Stimulated activated effector memory CD8-positive, alpha-beta T cell treated with anti-CD3 and anti-CD28 coated beads, Interleukin-12 subunit alpha, Interleukin-12 subunit beta, amount 100 ng/mL, for 72 hours (primary cell): ENCODE measurements around the gene CHN1.

ENCODE experiments used
- ATAC-seq: fragments of 150-1000 bp; cut with Tn5 transposase; 2 replicates; pipeline ENCODE4 v1.10.0; 2021
- DNase-seq, 2 donors: peaks; one replicate each; pipeline ENCODE4 v3.0.0; 2021 to 2022; ENCODE audit warnings: low spot score in 2 of 2
- H3K27ac Mint-ChIP-seq: one replicate; pipeline ENCODE4 v1.8.0; 2022; ENCODE audit warnings: mild to moderate bottlenecking, mixed read lengths
- H3K36me3 Mint-ChIP-seq: one replicate; pipeline ENCODE4 v1.8.0; 2022; ENCODE audit warnings: mild to moderate bottlenecking, mixed read lengths
- H3K4me1 Mint-ChIP-seq: one replicate; pipeline ENCODE4 v1.8.0; 2022; ENCODE audit warnings: mixed read lengths
- H3K4me3 Mint-ChIP-seq: one replicate; pipeline ENCODE4 v1.8.0; 2022; ENCODE audit warnings: mild to moderate bottlenecking, mixed read lengths
- H3K9me3 Mint-ChIP-seq: one replicate; pipeline ENCODE4 v1.8.0; 2022; ENCODE audit warnings: mixed read lengths

CHN1 gene

GRCh38 chr2:174827371-174828369, 177.5 kb downstream of the CHN1 start:
- Mint-ChIP-seq H3K27ac (no peak overlapping the region), H3K9me3 (no peaks in the 10 kb centered on the region), H3K4me3 (no peak overlapping the region), H3K4me1 (peaks cover 6% of the 10 kb centered on the region), H3K36me3 (no peaks in the 10 kb centered on the region)
- DNase-seq (no peak), ATAC-seq (no peak)

- H3K36me3 Mint-ChIP-seq = no peaks in the 10 kb centered on the region
- DNase-seq (no peak), ATAC-seq (no peak)
- peaks cover 6% of the 10 kb centered on the region for H3K4me1 Mint-ChIP-seq
- no peak overlapping the region for H3K4me3 Mint-ChIP-seq
- no peak overlapping the region for H3K27ac Mint-ChIP-seq
- no peaks in the 10 kb centered on the region for H3K9me3 Mint-ChIP-seq
Observed at GRCh38 chr2:174826051-174826450, 179.1 kb downstream of the CHN1 start.

- no peak for ATAC-seq
- no peak for DNase-seq
- H3K4me3 Mint-ChIP-seq = no peak overlapping the region
- H3K9me3 Mint-ChIP-seq = no peaks in the 10 kb centered on the region
- H3K36me3 Mint-ChIP-seq = no peaks in the 10 kb centered on the region
- H3K4me1 Mint-ChIP-seq = no peaks in the 10 kb centered on the region
- H3K27ac Mint-ChIP-seq = no peak overlapping the region
Observed at GRCh38 chr2:174824068-174824467, 181.1 kb downstream of the CHN1 start.

- H3K9me3 Mint-ChIP-seq = no peaks in the 10 kb centered on the region
- no peak for DNase-seq
- no peak for ATAC-seq
- H3K36me3 Mint-ChIP-seq = no peaks in the 10 kb centered on the region
- H3K4me1 Mint-ChIP-seq = no peaks in the 10 kb centered on the region
- H3K4me3 Mint-ChIP-seq = no peak overlapping the region
- no peak overlapping the region for H3K27ac Mint-ChIP-seq
Observed at GRCh38 chr2:174821628-174822027, 183.6 kb downstream of the CHN1 start.

- ATAC-seq (no peak), DNase-seq (no peak)
- Mint-ChIP-seq H3K9me3 (no peaks in the 10 kb centered on the region), H3K4me3 (no peak overlapping the region), H3K4me1 (no peaks in the 10 kb centered on the region), H3K36me3 (no peaks in the 10 kb centered on the region), H3K27ac (no peak overlapping the region)
Observed at GRCh38 chr2:174820361-174820760, 184.8 kb downstream of the CHN1 start.

- H3K27ac Mint-ChIP-seq = no peak overlapping the region
- ATAC-seq = no peak
Observed at GRCh38 chr2:174815526-174815925, 189.7 kb downstream of the CHN1 start.

GRCh38 chr2:174812037-174812436, 193.1 kb downstream of the CHN1 start:
- ATAC-seq (no peak), DNase-seq (no peak)
- Mint-ChIP-seq H3K4me1 (no peaks in the 10 kb centered on the region), H3K4me3 (no peak overlapping the region), H3K9me3 (no peaks in the 10 kb centered on the region), H3K27ac (no peak overlapping the region), H3K36me3 (no peaks in the 10 kb centered on the region)

More at GRCh38 chr2:174815526-174815925, 189.7 kb downstream of the CHN1 start:
- H3K9me3 Mint-ChIP-seq = no peaks in the 10 kb centered on the region
- no peak overlapping the region for H3K4me3 Mint-ChIP-seq
- DNase-seq = no peak
- H3K4me1 Mint-ChIP-seq = no peaks in the 10 kb centered on the region
- H3K36me3 Mint-ChIP-seq = no peaks in the 10 kb centered on the region

- no peak for DNase-seq
- Mint-ChIP-seq H3K9me3 (no peaks in the 10 kb centered on the region), H3K4me1 (no peaks in the 10 kb centered on the region), H3K4me3 (no peak overlapping the region), H3K27ac (no peak overlapping the region), H3K36me3 (no peaks in the 10 kb centered on the region)
- ATAC-seq = no peak
Observed at GRCh38 chr2:174807931-174808330, 197.2 kb downstream of the CHN1 start.

- Mint-ChIP-seq H3K4me3 (no peak overlapping the region), H3K36me3 (no peaks in the 10 kb centered on the region), H3K9me3 (no peaks in the 10 kb centered on the region), H3K4me1 (no peaks in the 10 kb centered on the region), H3K27ac (no peak overlapping the region)
- no peak for DNase-seq
- ATAC-seq = no peak
Observed at GRCh38 chr2:174805803-174806202, 199.4 kb downstream of the CHN1 start.

GRCh38 chr2:174802459-174802858, 202.7 kb downstream of the CHN1 start:
- Mint-ChIP-seq H3K27ac (no peak overlapping the region), H3K9me3 (no peaks in the 10 kb centered on the region), H3K4me3 (no peak overlapping the region), H3K36me3 (no peaks in the 10 kb centered on the region), H3K4me1 (no peaks in the 10 kb centered on the region)
- no peak for ATAC-seq
- DNase-seq = no peak

- DNase-seq (no peak), ATAC-seq (no peak)
- no peak overlapping the region for H3K27ac Mint-ChIP-seq
- no peaks in the 10 kb centered on the region for H3K36me3 Mint-ChIP-seq
- H3K4me3 Mint-ChIP-seq = no peak overlapping the region
- H3K9me3 Mint-ChIP-seq = no peaks in the 10 kb centered on the region
- peaks cover 5% of the 10 kb centered on the region for H3K4me1 Mint-ChIP-seq
Observed at GRCh38 chr2:174800436-174801205, 204.6 kb downstream of the CHN1 start.

GRCh38 chr2:174798801-174799200, 206.4 kb downstream of the CHN1 start:
- DNase-seq = no peak
- no peak for ATAC-seq

GRCh38 chr2:174797781-174798276, 207.4 kb downstream of the CHN1 start:
- Mint-ChIP-seq H3K4me1 (peaks cover 14% of the 10 kb centered on the region), H3K9me3 (no peaks in the 10 kb centered on the region), H3K4me3 (no peak overlapping the region), H3K27ac (no peak overlapping the region), H3K36me3 (no peaks in the 10 kb centered on the region)
- DNase-seq (no peak), ATAC-seq (no peak)

More at GRCh38 chr2:174798801-174799200, 206.4 kb downstream of the CHN1 start:
- H3K9me3 Mint-ChIP-seq = no peaks in the 10 kb centered on the region
- H3K27ac Mint-ChIP-seq = no peak overlapping the region
- no peaks in the 10 kb centered on the region for H3K36me3 Mint-ChIP-seq
- no peak overlapping the region for H3K4me3 Mint-ChIP-seq
- peaks cover 14% of the 10 kb centered on the region for H3K4me1 Mint-ChIP-seq

- H3K4me1 Mint-ChIP-seq = peaks cover 14% of the 10 kb centered on the region
- DNase-seq (no peak), ATAC-seq (peak; percentile 27)
- no peaks in the 10 kb centered on the region for H3K9me3 Mint-ChIP-seq
- H3K27ac Mint-ChIP-seq = peak overlapping the region; percentile 6
- no peak overlapping the region for H3K4me3 Mint-ChIP-seq
- no peaks in the 10 kb centered on the region for H3K36me3 Mint-ChIP-seq
Observed at GRCh38 chr2:174796319-174796771, 208.8 kb downstream of the CHN1 start.

- H3K27ac Mint-ChIP-seq = peak overlapping the region; percentile 40
- ATAC-seq (peak; percentile 82), DNase-seq (no peak)
- no peaks in the 10 kb centered on the region for H3K9me3 Mint-ChIP-seq
- H3K4me1 Mint-ChIP-seq = peaks cover 14% of the 10 kb centered on the region
- no peaks in the 10 kb centered on the region for H3K36me3 Mint-ChIP-seq
- H3K4me3 Mint-ChIP-seq = no peak overlapping the region
Observed at GRCh38 chr2:174794851-174795374, 210.3 kb downstream of the CHN1 start.
